Activated CD4-positive, alpha-beta T cell treated with anti-CD3 and anti-CD28 coated beads, Interleukin-2, Interleukin-6, amounts not matched to agents 100 ng/mL and 50 ng/mL, durations not matched to agents 16 hours and 8 hours (primary cell): ENCODE results near the gene PHC1.
A peak's percentile ranks its signal among the peaks of the same experiment; 100 is the strongest.

Experiments
- DNase-seq: peaks from one replicate; pipeline ENCODE4 v3.0.0-alpha.2; 2020

PHC1 gene

DNA sequence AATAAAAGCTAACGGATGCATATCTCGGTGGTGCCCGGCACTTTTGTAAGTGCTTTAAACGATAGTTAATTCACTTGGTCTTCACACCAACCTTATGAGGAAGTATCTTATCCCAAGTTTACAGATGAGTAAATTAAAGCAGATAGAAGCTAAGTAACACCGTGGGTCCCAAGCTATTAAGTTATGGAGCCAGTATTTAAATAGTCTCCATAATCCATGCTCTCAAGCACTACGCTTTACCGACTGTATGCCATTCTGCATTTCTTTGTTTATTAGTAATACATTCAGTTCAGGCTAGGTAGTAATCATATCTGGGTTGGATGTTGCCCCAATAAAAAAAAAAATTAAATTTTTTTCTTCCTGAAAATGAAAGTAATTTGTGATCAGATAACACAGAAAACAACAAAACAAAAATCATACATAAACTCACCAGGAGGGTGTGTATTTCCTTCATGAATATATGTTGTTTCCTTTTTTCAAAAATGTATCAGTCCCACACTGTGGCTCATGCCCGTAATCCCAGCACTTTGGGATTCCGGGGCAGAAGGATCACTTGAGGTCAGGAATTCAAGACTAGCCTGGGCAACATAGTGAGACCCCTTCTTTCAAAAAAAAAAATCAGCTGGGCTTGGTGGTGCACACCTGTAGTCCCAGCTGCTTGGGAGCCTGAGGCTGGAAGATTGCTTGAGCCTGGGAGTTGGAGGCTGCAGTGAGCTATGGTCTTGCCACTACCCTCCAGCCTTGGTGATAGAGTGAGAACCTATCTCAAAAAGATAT, 36.6 kb downstream of the PHC1 start:
- DNase-seq, result no peak

DNA sequence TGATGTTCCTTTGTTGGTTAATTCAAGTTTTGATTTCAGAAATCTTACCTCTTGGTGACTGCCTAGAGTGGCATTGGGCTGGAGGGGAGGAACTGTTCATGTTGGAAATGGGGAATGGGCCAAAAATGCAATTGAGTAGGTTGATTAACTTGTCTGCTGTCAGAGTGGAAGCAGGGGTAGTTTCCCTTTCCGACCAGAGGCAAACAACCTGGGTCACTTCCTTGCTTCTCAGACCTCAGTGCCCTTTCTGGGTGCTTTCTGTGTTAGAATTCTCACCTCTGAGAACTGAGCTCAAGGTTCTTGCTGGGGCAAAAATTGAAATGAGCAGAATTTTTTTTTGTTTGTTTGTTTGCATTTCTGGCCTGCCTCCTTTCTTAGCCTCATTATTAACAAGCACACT, 37.4 kb downstream of the PHC1 start:
- DNase-seq, result peak; percentile 30

DNA sequence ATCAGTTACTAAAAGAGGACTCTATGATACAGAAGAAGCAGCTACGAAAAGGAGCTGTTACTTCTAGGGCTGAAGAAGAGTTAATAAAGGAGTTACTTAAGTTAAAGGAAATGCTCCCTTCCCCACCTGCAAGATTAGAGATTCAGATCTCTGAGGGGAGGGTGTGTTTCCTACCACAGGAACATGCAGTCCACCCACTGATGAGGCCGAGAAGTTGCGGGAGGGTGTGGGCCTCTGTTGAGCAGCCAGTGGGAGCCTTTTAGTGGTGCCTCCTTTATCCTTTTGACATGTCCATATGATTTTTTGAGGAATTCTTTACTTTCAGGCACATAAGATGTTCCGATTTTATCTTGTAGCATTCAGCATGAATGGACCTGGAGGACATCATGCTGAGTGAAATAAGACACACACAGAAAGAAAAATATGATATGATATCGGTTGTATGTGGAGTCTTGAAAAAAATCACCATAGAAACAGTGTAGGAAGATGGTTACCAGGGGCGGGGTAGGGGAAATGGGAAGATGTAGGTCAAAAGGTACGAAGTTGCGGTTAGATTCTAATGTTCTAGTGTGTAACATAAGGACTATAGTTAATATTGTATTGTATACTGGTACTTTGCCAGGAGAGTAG, 39.6 kb downstream of the PHC1 start:
- DNase-seq, result no peak

- DNase-seq, result no peak
Observed at GRCh38 chr12:8956073-8956472, 41.8 kb downstream of the PHC1 start.

DNA sequence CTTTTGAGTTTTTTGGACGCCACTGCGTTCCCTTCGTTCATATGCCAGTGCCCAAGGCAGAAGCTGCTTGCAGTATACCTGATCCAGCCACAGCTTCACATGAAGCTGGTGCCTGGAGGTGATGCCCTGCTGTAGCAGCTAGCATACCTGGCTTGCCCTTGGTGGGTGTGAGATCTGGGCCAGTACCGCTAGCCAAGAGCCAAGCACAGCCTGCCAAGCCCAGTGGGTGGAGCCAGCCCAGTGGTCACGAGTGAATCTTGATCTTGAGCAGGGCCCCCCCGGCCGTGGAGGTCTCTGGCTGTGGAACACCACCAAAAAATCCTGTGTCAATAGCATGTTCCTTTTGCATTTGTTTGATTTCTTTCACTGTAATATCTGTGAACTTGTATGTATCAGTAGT, 42.5 kb downstream of the PHC1 start:
- DNase-seq, result no peak

DNA sequence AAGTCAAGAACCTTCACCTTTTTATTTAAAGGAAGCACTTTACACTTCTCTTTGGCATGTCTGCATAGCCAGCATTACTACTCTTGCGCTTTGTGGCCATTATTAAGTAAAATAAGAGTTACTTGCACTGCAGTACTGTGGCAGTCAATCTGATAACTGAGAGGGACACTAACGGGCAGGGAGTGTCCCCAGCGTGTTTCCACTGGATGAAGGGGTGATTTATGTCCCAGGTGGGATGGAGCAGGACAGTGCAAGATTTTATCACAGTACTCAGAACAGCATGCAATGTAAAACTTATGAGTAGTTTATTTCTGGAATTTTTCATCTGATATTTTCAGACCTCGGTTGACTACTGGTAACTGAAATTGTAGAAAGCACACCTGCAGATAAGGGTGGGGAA, 43.3 kb downstream of the PHC1 start:
- DNase-seq, result no peak

- DNase-seq, result no peak
Observed at GRCh38 chr12:8958066-8958465, 43.8 kb downstream of the PHC1 start.

- no peak for DNase-seq
Observed at GRCh38 chr12:8960176-8960575, 45.9 kb downstream of the PHC1 start.

- DNase-seq, result no peak
Observed at GRCh38 chr12:8968761-8969160, 54.5 kb downstream of the PHC1 start.

- DNase-seq, result no peak
Observed at GRCh38 chr12:8969861-8970411, 55.6 kb downstream of the PHC1 start.

DNA sequence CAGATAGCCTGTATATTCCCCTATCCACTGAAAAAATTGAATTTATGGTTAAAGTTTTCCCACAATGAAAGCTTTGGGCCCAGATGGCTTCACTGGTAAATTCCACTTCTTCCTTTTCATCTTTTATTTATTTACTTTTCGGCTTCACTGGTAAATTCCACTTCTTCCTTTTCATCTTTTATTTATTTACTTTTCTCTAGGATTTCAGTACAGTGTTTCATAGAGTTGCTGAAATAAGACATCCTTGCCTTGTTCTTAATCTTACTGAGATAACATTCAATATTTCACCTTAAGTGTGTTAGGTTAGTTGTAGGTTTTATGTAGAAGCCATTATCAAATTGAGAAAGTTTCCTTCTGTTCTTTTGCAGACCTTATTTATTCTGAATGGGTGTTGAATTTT, 56.1 kb downstream of the PHC1 start:
- DNase-seq, result no peak

DNA sequence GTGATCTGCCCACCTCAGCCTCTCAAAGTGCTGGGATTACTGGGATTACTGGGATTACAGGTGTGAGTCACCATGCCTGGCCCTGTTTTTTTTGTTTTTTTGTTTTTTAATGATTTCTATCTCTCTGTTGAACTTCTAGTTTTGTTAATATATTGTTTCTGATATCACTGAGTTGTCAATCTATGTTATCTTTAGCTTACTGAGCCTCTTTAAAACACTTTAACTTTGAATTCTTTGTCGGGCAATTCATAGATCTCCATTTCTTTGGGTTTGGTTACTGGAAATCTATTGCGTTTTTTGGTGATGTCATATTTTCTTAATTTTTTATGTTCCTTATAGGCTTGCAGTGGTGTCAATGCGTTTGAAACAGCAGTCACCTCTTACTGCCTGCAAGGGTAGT, 65.8 kb downstream of the PHC1 start:
- DNase-seq, result no peak

DNA sequence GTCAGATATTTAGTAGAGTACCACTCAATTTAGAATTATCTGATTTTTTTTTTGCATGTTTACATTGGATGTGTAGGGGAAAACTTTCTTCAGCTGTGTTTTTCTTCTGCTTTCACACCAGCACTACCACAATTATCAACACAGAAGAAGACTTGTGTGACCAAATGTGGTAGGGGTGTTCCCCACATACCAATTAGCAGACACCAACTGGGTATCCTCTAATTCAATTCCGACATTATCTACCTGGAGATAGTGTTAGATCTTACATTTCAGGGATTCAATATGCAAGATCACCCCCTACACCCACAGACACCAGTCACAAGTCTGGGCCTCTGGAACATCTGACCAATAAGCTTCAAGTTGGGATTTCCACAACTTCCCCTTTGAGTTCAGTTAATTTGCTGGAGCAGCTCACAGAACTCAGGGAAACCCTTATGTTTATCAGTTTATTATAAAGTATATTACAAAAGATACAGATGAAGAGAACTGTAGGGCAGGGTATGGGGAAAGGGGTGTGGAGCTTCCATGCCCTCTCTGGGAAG, 71.0 kb downstream of the PHC1 start:
- no peak for DNase-seq

- no peak for DNase-seq
Observed at GRCh38 chr12:8987163-8987562, 72.9 kb downstream of the PHC1 start.

- DNase-seq, result peak; percentile 8
Observed at GRCh38 chr12:8987685-8988084, 73.4 kb downstream of the PHC1 start.

GRCh38 chr12:8989413-8989812, 75.1 kb downstream of the PHC1 start, which contains the start of gene KLRG1:
Gene KLRG1, plus strand, starts transcription at chr12:8989546. Its CDS starts 90 bp downstream, at chr12:8989636.
- peak; percentile 5 for DNase-seq
